ENCODE data around the gene APOE.
"Not testable (repeated sequence)": the region's sequence is repeated elsewhere in the genome, so short reads cannot be mapped to it uniquely, and the experiment has no call there.

APOE gene

DNA sequence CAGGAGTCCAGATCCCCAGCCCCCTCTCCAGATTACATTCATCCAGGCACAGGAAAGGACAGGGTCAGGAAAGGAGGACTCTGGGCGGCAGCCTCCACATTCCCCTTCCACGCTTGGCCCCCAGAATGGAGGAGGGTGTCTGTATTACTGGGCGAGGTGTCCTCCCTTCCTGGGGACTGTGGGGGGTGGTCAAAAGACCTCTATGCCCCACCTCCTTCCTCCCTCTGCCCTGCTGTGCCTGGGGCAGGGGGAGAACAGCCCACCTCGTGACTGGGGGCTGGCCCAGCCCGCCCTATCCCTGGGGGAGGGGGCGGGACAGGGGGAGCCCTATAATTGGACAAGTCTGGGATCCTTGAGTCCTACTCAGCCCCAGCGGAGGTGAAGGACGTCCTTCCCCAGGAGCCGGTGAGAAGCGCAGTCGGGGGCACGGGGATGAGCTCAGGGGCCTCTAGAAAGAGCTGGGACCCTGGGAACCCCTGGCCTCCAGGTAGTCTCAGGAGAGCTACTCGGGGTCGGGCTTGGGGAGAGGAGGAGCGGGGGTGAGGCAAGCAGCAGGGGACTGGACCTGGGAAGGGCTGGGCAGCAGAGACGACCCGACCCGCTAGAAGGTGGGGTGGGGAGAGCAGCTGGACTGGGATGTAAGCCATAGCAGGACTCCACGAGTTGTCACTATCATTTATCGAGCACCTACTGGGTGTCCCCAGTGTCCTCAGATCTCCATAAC is at the start of gene APOE:
TSS of gene APOE (plus strand) at position 360 of the 724 bp plus-strand sequence. CDS start 829 bp downstream, outside the sequence.
- no peak for DNase-seq (ENCODE audit: extremely low spot score)
- POLR2A ChIA-PET: interaction anchor here (0.9 to 1.9 kb wide), 4 partner anchors 9 to 49 kb away, joined by 3 to 12 read pairs (median 4); partner anchors contain the start of genes APOC1, CLPTM1 and TOMM40
- CTCF ChIA-PET: interaction anchor here (0.7 to 1.4 kb wide), 4 partner anchors 15 to 49 kb away, joined by 3 to 4 read pairs (median 4); partner anchors contain the start of genes CLPTM1 and TOMM40
- no peak for TF ChIP-seq TARDBP (IDR thresholded peaks at IDR 0.05)
- no peak for TF ChIP-seq FOXM1 (IDR thresholded peaks at IDR 0.05; ENCODE audit: borderline replicate concordance)
- TF ChIP-seq CTBP1 (IDR thresholded peaks at IDR 0.05; ENCODE audit: borderline replicate concordance): no peak
- TF ChIP-seq NFRKB (IDR thresholded peaks at IDR 0.05): no peak
- TF ChIP-seq ARNT (IDR thresholded peaks at IDR 0.05): no peak
- TF ChIP-seq BHLHE40 (IDR thresholded peaks at IDR 0.05; ENCODE audit: borderline replicate concordance): no peak
- TF ChIP-seq SUZ12 (IDR thresholded peaks at IDR 0.05): no peak
- TF ChIP-seq FOXA1 (IDR thresholded peaks at IDR 0.05): no peak
- no peak for TF ChIP-seq HDGF (IDR thresholded peaks at IDR 0.05; ENCODE audit: borderline replicate concordance)
- no peak for TF ChIP-seq SP1 (IDR thresholded peaks at IDR 0.05)

DNA sequence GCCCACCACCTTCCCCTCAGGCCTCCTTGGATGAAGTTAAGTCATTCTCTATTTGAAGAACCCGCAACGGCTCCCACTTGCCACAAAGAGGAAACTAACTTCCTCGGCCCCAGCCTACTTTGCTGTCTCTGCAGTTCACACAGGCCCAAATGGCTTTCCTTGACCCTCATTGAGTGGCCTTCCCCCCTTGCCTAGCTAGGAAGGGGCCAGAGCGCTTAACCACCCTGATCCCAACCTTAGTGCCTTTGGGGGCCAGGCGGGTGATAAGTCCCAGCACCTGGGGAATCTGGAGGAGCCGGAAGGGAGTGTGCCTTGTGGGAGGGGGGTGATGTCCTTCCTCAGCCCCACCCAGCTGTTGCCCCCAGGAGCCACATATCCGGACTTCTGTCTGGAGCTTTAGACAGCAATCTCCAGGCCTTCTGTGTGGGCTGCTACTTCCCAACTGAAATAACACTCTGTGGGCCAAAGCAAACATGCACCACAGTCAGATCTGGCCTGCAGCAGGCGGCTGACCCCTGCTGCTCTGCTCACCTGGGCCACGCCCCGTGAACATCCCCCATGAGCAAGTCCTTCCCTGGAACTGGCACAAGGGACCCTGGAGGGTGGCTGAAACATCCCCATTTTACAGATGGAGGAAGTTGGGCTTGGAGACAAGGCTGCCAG is 49.0 kb upstream of the APOE start:
- no peak for DNase-seq (ENCODE audit: extremely low spot score)
- ChIA-PET POLR2A (interaction anchor here (1.5 kb wide), 1 partner anchor 8 kb away, joined by 3 read pairs; no protein-coding TSS in a partner anchor), CTCF (no interaction called here)
- TF ChIP-seq ELF4 (IDR thresholded peaks at IDR 0.05) (no peak), CTBP1 (IDR thresholded peaks at IDR 0.05; ENCODE audit: borderline replicate concordance) (no peak), NFRKB (IDR thresholded peaks at IDR 0.05) (no peak), HDGF (IDR thresholded peaks at IDR 0.05; ENCODE audit: borderline replicate concordance) (no peak)

GRCh38 chr19:44857837-44858236 is 47.8 kb upstream of the APOE start:
- TF ChIP-seq SUZ12 (IDR thresholded peaks at IDR 0.05) (no peak), ZNF384 (IDR thresholded peaks at IDR 0.05) (no peak), FOXA1 (IDR thresholded peaks at IDR 0.05) (no peak), TARDBP (IDR thresholded peaks at IDR 0.05) (no peak), ARNT (IDR thresholded peaks at IDR 0.05) (no peak), BHLHE40 (IDR thresholded peaks at IDR 0.05; ENCODE audit: borderline replicate concordance) (no peak), FOXK2 (IDR thresholded peaks at IDR 0.05) (no peak), LEF1 (IDR thresholded peaks at IDR 0.05; ENCODE audit: borderline replicate concordance) (no peak), FOXM1 (IDR thresholded peaks at IDR 0.05; ENCODE audit: borderline replicate concordance) (no peak), L3MBTL2 (conservative IDR thresholded peaks at IDR 0.05) (no peak), CTBP1 (IDR thresholded peaks at IDR 0.05; ENCODE audit: borderline replicate concordance) (no peak), HDGF (IDR thresholded peaks at IDR 0.05; ENCODE audit: borderline replicate concordance) (no peak), SP1 (IDR thresholded peaks at IDR 0.05) (no peak), ELF4 (IDR thresholded peaks at IDR 0.05) (no peak), PKNOX1 (IDR thresholded peaks at IDR 0.05) (no peak)
- DNase-seq (ENCODE audit: extremely low spot score): no peak
- CTCF ChIA-PET: interaction anchor here (0.7 to 1.0 kb wide), 3 partner anchors 73 to 419 kb away, joined by 3 read pairs; no protein-coding TSS in a partner anchor
- POLR2A ChIA-PET: interaction anchor here (1.5 kb wide), 1 partner anchor 9 kb away, joined by 3 read pairs; no protein-coding TSS in a partner anchor

DNA sequence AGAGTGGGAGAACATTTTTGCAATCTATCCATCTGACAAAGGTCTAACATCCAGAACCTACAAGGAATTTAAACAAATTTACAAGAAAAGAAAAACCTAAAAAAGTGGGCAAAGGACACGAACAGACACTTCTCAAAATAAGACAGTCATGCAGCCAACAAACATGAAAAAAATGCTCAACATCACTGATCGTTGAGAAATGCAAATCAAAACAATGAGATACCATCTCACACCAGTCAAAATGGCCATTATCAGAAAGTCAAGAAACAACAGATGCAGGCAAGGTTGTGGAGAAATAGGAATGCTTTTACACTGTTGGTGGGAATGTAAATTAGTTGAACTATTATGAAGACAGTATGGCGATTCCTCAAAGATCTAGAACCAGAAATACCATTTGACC is 44.0 kb upstream of the APOE start:
- POLR2A ChIA-PET, CTCF ChIA-PET: not testable (repeated sequence)

GRCh38 chr19:44863990-44864389 is 41.6 kb upstream of the APOE start:
- ChIA-PET POLR2A (no interaction called here), CTCF (no interaction called here)
- no peak for DNase-seq (ENCODE audit: extremely low spot score)
- TF ChIP-seq FOXA1 (IDR thresholded peaks at IDR 0.05) (no peak), ELF4 (IDR thresholded peaks at IDR 0.05) (no peak), CTBP1 (IDR thresholded peaks at IDR 0.05; ENCODE audit: borderline replicate concordance) (no peak), SP1 (IDR thresholded peaks at IDR 0.05) (no peak), PKNOX1 (IDR thresholded peaks at IDR 0.05) (no peak), NFRKB (IDR thresholded peaks at IDR 0.05) (no peak), BHLHE40 (IDR thresholded peaks at IDR 0.05; ENCODE audit: borderline replicate concordance) (no peak), FOXM1 (IDR thresholded peaks at IDR 0.05; ENCODE audit: borderline replicate concordance) (no peak), ARNT (IDR thresholded peaks at IDR 0.05) (no peak), FOXK2 (IDR thresholded peaks at IDR 0.05) (no peak), ZNF384 (IDR thresholded peaks at IDR 0.05) (no peak)

More for the DNA sequence above, 44.0 kb upstream of the APOE start:
- DNase-seq (ENCODE audit: extremely low spot score): not testable (repeated sequence)

DNA sequence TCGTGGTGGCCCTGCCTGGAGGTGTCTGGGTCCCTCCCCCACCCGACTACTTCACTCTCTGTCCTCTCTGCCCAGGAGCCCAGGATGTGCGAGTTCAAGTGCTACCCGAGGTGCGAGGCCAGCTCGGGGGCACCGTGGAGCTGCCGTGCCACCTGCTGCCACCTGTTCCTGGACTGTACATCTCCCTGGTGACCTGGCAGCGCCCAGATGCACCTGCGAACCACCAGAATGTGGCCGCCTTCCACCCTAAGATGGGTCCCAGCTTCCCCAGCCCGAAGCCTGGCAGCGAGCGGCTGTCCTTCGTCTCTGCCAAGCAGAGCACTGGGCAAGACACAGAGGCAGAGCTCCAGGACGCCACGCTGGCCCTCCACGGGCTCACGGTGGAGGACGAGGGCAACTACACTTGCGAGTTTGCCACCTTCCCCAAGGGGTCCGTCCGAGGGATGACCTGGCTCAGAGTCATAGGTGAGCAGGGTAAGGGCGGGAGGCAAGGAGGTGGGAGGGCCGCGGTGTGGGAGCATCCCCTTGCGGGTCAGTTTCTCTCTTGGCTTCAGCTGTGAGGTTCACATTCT is 40.3 kb upstream of the APOE start:
- CTCF ChIA-PET: interaction anchor here (1.0 kb wide), 1 partner anchor 21 kb away, joined by 3 read pairs; no protein-coding TSS in a partner anchor
- DNase-seq (ENCODE audit: extremely low spot score): no peak
- TF ChIP-seq SP1 (IDR thresholded peaks at IDR 0.05): no peak
- no peak for TF ChIP-seq ELF4 (IDR thresholded peaks at IDR 0.05)
- TF ChIP-seq LEF1 (IDR thresholded peaks at IDR 0.05; ENCODE audit: borderline replicate concordance): no peak
- no peak for TF ChIP-seq HDGF (IDR thresholded peaks at IDR 0.05; ENCODE audit: borderline replicate concordance)
- POLR2A ChIA-PET: no interaction called here
